Right ventricle myocardium inferior (tissue), 1 donor: ENCODE data around the gene TMEM156. TPM values are rescaled to one million over a fixed set of nuclear protein-coding genes. Genes with fewer than 3 reads are reported as not detected.
"Not testable (repeated sequence)": the region's sequence is repeated elsewhere in the genome, so short reads cannot be mapped to it uniquely, and the experiment has no call there.

Experiments used
- ATAC-seq: fragments of 200-7000 bp; cut with Tn5 transposase; one replicate; pipeline ENCODE4 v1.9.1; 2020; ENCODE audit warnings: mild to moderate bottlenecking, moderate library complexity
- DNase-seq: peaks from one replicate; pipeline ENCODE4 v3.0.0; 2021; ENCODE audit errors: missing footprints
- intact Hi-C: fragments of 100-400 bp; cut with DNase I; formaldehyde crosslinking; loops from one replicate; pipeline ENCODE4 v1.11.0; 2022
- total RNA-seq: library from RNA; stranded (reverse); fragmentation: NEBNext Ultra II Directional; extraction: Animal tissue kit (Norgen Biotek cat#: 25700); gene quantifications from one replicate; pipeline ENCODE4 v1.2.1, GENCODE V29; 2021
- donor health status: DM: no; HTN: yes; CAD: no; lungs with severe emphysema.

Gene TMEM156
- total RNA-seq, 1 donor from 2014 or later = not detected

DNA sequence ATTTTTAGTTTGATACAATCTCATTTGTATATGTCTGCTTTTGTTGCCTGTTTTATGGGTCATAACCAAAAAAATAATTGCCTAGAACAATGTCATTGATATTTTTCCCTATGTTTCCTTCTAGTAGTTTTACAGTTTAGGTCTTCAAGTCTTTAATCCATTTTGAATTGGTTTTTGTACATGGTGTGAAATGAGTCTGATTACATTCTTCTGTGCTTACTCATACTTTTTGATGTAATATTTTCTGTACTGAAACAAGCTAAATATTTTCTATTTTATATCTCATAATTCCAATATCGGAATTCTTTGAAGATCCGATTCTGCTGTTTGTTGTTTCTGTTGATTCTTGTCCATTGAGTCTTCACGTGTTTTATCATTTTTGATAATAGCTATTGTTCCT lies 10.6 kb downstream of the TMEM156 start:
- intact Hi-C loops = no loop called here
- no peak for ATAC-seq
- DNase-seq = no peak

GRCh38 chr4:39020130-39020529 lies 12.1 kb downstream of the TMEM156 start:
- intact Hi-C loops = no loop called here
- DNase-seq (no peak), ATAC-seq (no peak)

- DNase-seq (no peak), ATAC-seq (no peak)
- intact Hi-C loops = no loop called here
These were observed 18.2 kb downstream of the TMEM156 start for GRCh38 chr4:39014028-39014427.

DNA sequence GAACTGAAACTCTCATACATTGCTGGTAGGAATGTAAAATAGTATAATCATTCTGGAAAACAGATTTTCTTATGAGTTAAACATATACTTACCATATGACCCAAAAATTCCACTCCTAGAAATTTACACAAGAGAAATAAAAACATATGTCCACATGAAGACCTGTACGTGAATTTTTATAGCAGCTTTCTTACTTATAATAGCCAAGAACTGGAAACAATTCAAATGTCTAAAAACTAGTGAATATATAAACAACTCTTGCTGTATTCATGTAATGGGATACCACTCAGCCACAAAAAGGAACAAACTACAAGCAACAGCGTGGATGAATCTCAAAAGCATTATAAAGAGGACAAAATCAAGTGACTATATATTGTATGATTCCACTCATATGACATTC lies 27.5 kb downstream of the TMEM156 start:
- intact Hi-C loops = no loop called here
- DNase-seq (no peak), ATAC-seq (no peak)

DNA sequence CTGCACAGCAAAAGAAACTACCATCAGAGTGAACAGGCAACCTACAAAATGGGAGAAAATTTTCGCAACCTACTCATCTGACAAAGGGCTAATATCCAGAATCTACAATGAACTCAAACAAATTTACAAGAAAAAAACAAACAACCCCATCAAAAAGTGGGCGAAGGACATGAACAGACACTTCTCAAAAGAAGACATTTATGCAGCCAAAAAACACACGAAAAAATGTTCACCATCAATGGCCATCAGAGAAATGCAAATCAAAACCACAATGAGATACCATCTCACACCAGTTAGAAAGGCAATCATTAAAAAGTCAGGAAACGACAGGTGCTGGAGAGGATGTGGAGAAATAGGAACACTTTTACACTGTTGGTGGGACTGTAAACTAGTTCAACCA lies 30.2 kb downstream of the TMEM156 start:
- intact Hi-C loops, DNase-seq, ATAC-seq: not testable (repeated sequence)

DNA sequence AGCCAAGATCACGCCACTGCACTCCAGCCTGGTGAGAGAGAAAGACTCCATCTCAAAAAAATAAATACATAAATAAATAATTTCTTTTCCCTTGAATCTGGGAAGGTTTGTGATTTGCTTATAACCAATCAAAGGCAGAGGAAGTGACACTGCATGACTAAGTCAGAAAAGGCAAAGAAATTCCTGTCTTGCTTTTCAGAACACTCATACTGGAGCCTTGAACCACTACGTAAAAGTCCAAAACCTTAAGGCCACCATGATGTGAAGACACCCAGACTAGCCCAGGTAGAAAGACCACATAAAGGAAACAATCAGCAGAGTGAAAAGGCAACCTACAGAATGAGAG lies 36.6 kb downstream of the TMEM156 start:
- ATAC-seq (no peak), DNase-seq (no peak)
- intact Hi-C loops = no loop called here

- intact Hi-C loops = no loop called here
- DNase-seq (no peak), ATAC-seq (no peak)
These were observed 38.1 kb downstream of the TMEM156 start for GRCh38 chr4:38994135-38994534.

GRCh38 chr4:38993683-38994082 lies 38.5 kb downstream of the TMEM156 start:
- intact Hi-C loops = no loop called here
- no peak for ATAC-seq
- no peak for DNase-seq

DNA sequence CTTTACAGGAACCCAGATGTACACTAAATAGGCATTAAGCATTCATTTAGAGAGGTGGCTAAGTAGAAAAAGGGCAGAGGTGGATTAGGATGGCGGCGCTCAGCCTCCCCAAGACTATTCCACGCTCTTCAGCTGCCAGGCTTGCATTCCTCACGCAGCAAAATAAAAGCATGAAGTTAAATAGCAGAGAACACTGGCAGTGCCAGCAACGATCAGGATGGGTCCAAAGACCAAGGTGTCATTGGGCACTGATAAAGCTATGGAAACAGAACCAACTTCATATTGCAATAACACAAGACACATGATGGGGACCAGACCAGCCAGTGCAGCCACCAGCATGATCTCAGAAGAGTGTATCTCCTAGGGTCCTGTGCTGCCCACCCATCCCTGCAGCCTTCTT lies 42.0 kb downstream of the TMEM156 start:
- intact Hi-C loops = no loop called here

GRCh38 chr4:38989487-38989886 lies 42.7 kb downstream of the TMEM156 start:
- intact Hi-C loops = no loop called here
- DNase-seq (no peak), ATAC-seq (no peak)

More for the DNA sequence above, 42.0 kb downstream of the TMEM156 start:
- ATAC-seq (no peak), DNase-seq (no peak)

DNA sequence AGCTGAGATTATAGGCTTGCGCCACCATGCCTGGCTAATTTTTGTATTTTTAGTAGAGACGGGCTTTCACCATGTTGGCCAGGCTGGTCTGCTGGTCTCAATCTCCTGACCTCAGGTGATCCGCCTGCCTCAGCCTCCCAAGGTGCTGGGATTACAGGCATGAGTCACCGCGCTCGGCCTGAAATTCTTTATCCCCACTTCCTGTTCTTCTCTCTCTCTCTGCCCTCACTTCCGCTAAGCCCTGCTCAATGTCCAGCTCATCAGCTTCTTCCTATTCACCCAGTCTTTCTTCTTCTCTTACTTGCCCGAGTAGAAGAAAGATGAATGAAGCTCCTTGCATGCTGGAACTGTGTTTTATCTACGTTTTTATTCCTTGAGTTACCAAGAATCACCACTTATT lies 43.9 kb downstream of the TMEM156 start:
- DNase-seq, intact Hi-C loops, ATAC-seq: not testable (repeated sequence)

DNA sequence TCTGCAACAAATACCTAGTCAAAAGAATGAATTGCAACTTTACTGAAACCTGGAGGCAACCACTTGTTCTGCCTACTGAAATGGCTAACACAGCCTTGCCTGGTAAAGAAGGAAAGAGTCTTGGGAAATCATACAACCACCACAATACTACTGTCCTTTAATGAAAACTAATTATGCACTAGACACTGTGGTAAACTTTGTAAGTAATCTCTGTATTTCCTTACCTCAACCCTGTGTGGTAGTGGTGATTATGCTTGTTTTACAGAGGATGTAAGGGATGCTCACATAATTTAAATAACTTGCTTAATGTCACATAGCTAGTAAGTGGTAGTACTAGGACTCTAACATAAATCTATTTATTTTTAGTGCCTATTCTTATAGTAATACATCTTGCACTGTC lies 44.7 kb downstream of the TMEM156 start:
- no peak for ATAC-seq
- intact Hi-C loops = no loop called here

GRCh38 chr4:38985410-38986100 lies 46.7 kb downstream of the TMEM156 start:
- intact Hi-C loops = no loop called here
- DNase-seq (no peak), ATAC-seq (no peak)

More for the DNA sequence above, 44.7 kb downstream of the TMEM156 start:
- no peak for DNase-seq

DNA sequence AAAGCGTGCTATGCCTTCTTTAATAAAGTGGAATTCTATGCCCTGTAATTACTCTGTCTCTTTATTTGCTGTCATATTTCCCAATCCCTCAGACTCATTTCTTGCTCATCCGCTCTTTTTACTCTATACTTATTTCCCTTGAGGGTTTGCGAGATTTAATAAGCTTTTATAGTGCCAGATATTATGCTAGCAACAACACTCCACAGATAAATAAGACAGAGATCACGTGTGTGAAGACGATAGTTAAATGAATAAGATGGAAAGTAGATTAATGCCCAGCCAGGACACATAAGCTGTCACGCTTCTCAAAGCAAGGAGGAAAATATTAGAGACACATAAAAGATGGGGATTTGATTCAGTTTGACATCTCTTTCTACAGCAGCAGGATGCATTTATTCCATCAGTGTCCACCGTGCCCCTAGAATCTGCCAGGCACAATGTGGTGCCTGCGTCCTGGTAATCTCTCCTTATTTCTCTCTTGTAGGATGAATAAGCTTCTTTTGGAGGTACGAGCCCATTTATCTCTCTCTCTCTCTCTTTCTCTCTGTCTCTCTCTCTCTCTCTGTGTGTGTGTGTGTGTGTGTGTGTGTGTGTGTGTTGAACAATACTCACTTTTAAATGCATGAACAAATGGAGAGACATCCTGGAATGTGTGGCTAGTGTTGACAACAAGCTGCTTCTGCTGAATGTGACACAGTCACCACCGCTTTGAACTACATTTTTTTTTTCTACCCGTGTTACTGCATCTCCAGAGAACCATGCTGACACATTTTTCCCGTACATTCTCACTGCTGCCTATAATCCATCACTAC lies 48.2 kb downstream of the TMEM156 start:
- DNase-seq (no peak), ATAC-seq (no peak)
- intact Hi-C loops = no loop called here

DNA sequence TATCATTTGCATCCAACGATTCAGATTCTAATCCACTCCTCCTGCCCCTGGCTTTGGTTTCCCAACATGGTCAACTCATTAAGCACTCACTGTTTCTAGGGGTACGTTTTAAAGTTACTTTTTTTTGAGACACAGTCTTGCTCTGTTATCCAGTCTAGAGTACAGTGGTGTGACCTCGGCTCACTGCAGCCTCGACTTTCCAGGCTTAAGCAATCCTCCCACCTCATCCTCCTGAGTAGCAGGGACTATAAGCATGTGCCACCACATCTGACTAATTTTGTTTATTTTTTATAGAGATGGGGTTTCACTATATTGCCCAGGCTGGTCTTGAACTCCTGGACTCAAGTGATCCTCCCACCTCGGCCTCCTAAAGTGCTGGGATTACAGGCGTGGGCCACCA lies 48.9 kb downstream of the TMEM156 start:
- intact Hi-C loops = no loop called here
- ATAC-seq = no peak
- no peak for DNase-seq

- DNase-seq (no peak), ATAC-seq (no peak)
- intact Hi-C loops = no loop called here
These were observed 49.7 kb downstream of the TMEM156 start for GRCh38 chr4:38982361-38983095.

DNA sequence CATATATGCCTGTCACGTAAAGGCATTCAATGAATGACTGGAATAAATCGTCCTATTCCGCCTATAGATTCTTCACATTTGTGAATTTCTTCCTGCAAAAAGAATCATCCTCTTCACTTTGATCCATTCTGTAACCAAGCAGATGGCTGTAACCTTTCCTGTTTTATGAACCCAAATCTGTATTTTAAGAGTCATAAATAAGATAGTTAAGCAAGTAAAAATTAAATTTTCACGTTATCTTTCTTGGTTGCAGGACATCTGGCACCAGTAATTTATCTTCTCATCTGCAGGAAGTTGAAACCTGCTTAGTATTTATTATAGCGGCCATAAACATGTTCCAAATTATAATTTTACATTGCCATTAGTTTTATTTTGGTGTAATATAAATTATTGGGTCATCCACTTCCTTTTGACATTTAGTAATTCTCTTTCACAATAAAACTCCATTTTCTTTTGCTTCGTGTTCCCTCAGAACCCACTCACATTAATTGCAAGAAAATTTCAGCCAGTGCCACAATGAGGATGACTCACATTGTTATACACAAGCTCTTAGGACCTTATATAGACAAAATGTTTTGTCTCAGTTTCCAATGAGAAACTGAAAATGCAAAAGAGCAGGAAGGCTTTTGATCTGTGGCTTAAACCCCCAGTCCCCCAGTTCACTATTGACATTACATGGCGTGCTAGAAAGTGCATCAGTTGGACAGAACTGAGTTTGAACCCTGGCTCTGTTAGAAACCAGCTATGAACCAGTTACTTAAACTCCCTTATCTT lies 51.1 kb downstream of the TMEM156 start:
- DNase-seq (no peak), ATAC-seq (no peak)
- intact Hi-C loops = no loop called here

DNA sequence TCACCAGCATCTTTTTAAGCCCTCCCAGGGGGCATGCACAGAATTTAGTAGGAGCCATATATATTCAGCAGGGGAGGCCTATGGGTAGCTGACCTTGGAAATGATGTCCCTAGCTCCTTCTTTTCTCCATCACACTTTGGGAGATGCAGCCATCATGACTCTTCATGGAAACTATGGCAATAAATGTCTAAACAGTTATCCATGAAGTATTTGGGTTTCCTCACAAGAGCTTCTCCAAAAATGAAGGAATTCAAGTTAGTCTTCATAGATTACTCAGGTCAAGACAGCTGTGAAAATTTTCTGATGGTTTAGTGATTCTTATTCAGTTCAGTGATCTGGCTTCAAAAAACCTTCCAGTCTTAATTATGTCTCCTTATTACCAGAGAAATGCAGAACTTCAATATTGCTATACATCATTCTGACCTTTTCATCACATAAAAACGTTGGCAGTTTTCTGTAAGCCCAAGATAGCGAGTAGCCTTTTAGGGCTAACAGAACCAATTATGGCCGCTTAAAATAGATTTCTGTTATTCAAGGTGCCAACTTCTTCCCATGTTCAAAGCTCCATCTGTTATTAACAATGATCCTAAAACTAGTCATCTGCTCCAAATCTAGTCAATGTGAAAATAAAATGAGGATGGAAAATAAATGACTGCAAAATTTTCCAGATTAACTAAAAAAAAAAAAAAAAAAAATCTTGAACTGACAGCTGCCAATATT lies 52.5 kb downstream of the TMEM156 start:
- DNase-seq (no peak), ATAC-seq (no peak)
- intact Hi-C loops = no loop called here
